B cell (primary cell): ENCODE results near the gene IRF9. TPM values are rescaled to one million over a fixed set of nuclear protein-coding genes. Genes with fewer than 3 reads are reported as not detected.

Source experiments
- ATAC-seq: fragments of 200-7000 bp; cut with Tn5 transposase; one replicate; pipeline ENCODE4 v1.10.0; 2021; ENCODE audit warnings: low read depth, mild to moderate bottlenecking, moderate number of reproducible peaks, moderate library complexity
- CTCF ChIA-PET: fragments of 350-600 bp; sonication (Branson Sonifier 250); formaldehyde crosslinking; loops from one replicate; lab custom pipeline; 2021; ENCODE audit warnings: antibody characterized with exemption, inconsistent platforms; lab: Charles Lee
- POLR2A ChIA-PET: fragments of 350-600 bp; sonication (Branson Sonifier 250); formaldehyde crosslinking; loops from one replicate; lab custom pipeline; 2021; ENCODE audit warnings: antibody characterized with exemption; lab: Charles Lee
- DNase-seq: peaks from one replicate; pipeline ENCODE4 v3.0.0; 2013
- H2AFZ ChIP-seq: 2 replicates; pipeline ENCODE4 v1.6.1; 2012; ENCODE audit warnings: mild to moderate bottlenecking, low read depth, low read length; ENCODE audit not compliant: insufficient read depth, poor library complexity, severe bottlenecking
- H3K27ac ChIP-seq, 2 donors: 1 replicate in 1 of 2; 2 replicates in 1 of 2; pipeline ENCODE4 v1.5.1; 2012 to 2013; ENCODE audit warnings: low read length in 2 of 2, mild to moderate bottlenecking in 2 of 2, moderate library complexity in 1 of 2
- H3K27me3 ChIP-seq, 4 experiments: fragments of 200-600 bp in 1 of 4; sonication (generic) in 1 of 4; replicated peaks in 1 of 4; 1 replicate in 2 of 4; 2 replicates in 2 of 4; pipeline versions ENCODE4 v1.6.1 to v1.7.0; 2013 to 2016; ENCODE audit warnings: low read length in 3 of 4, mild to moderate bottlenecking in 2 of 4, mixed read lengths in 1 of 4, moderate library complexity in 1 of 4; ENCODE audit not compliant: insufficient read depth in 4 of 4, control insufficient read depth in 3 of 4; ENCODE audit errors: control extremely low read depth in 1 of 4
- H3K36me3 ChIP-seq, 2 experiments: replicated peaks in 1 of 2; 1 replicate in 1 of 2; 2 replicates in 1 of 2; pipeline versions ENCODE4 v1.6.1 to v1.7.1; 2013; ENCODE audit warnings: low read length in 1 of 2; ENCODE audit not compliant: insufficient read depth in 2 of 2, control insufficient read depth in 1 of 2; ENCODE audit errors: control extremely low read depth in 1 of 2, extremely low read depth in 1 of 2
- H3K4me1 ChIP-seq, 2 donors: fragments of 200-600 bp in 1 of 2; sonication (generic) in 1 of 2; 1 replicate in 1 of 2; 2 replicates in 1 of 2; pipeline versions ENCODE4 v1.5.1 to v1.6.1; 2013 to 2017; ENCODE audit warnings: low read length in 2 of 2; ENCODE audit not compliant: control insufficient read depth in 2 of 2, insufficient read depth in 2 of 2
- H3K4me2 ChIP-seq: replicated peaks from 2 replicates; pipeline ENCODE3; 2012; ENCODE audit warnings: mild to moderate bottlenecking, low read depth, low read length; ENCODE audit not compliant: poor library complexity, severe bottlenecking
- H3K4me3 ChIP-seq, 5 experiments: fragments of 200-600 bp in 1 of 5; sonication (generic) in 1 of 5; 1 replicate in 3 of 5; 2 replicates in 2 of 5; pipeline versions ENCODE4 v1.5.1 to v1.7.0; 2011 to 2016; ENCODE audit warnings: low read length in 4 of 5, mild to moderate bottlenecking in 4 of 5, low read depth in 2 of 5, control low read depth in 1 of 5, moderate library complexity in 1 of 5; ENCODE audit not compliant: insufficient read depth in 1 of 5; ENCODE audit errors: control extremely low read depth in 1 of 5, extremely low read depth in 1 of 5
- H3K79me2 ChIP-seq: fragments of 200-600 bp; sonication (generic); one replicate; pipeline ENCODE4 v1.6.0; 2016; ENCODE audit warnings: low read length; ENCODE audit not compliant: control insufficient read depth, insufficient read depth
- H3K9ac ChIP-seq: fragments of 200-600 bp; sonication (generic); 2 replicates; pipeline ENCODE4 v1.6.1; 2017; ENCODE audit warnings: mild to moderate bottlenecking, low read length, moderate library complexity
- H3K9me3 ChIP-seq, 3 donors: one replicate each; pipeline versions ENCODE4 v1.6.1 to v1.7.1; 2013; ENCODE audit warnings: low read length in 2 of 3; ENCODE audit not compliant: control insufficient read depth in 2 of 3, insufficient read depth in 1 of 3; ENCODE audit errors: control extremely low read depth in 1 of 3
- H4K20me1 ChIP-seq: 2 replicates; pipeline ENCODE4 v1.6.0; 2012; ENCODE audit warnings: mild to moderate bottlenecking, low read length; ENCODE audit not compliant: insufficient read depth, control insufficient read depth, poor library complexity, severe bottlenecking
- H3K27ac Mint-ChIP-seq: one replicate; pipeline ENCODE4 v1.8.0; 2021; ENCODE audit warnings: mixed read lengths
- H3K27me3 Mint-ChIP-seq: one replicate; pipeline ENCODE4 v1.8.0; 2021; ENCODE audit warnings: mixed read lengths
- H3K4me1 Mint-ChIP-seq: one replicate; pipeline ENCODE4 v1.8.0; 2021; ENCODE audit warnings: mixed read lengths
- H3K4me3 Mint-ChIP-seq: one replicate; pipeline ENCODE4 v1.8.0; 2021; ENCODE audit warnings: mixed read lengths
- H3K9me3 Mint-ChIP-seq: one replicate; pipeline ENCODE4 v1.8.0; 2022; ENCODE audit warnings: mixed read lengths; ENCODE audit not compliant: insufficient read depth
- CTCF ChIP-seq: fragments of 200-600 bp; IDR thresholded peaks from one replicate; pipeline ENCODE4 v1.8.0; 2022; ENCODE audit warnings: antibody characterized with exemption, mild to moderate bottlenecking
- EZH2 ChIP-seq: IDR thresholded peaks from 2 replicates; pipeline ENCODE4 v1.6.1; 2012; ENCODE audit warnings: borderline replicate concordance, low read depth, mild to moderate bottlenecking, moderate library complexity, low read length; ENCODE audit not compliant: insufficient read depth, poor library complexity, severe bottlenecking
- WGBS: methylation state at CpG from one replicate; pipeline ENCODE4 v1.1.5; 2013; ENCODE audit warnings: missing lambda C conversion rate; ENCODE audit not compliant: insufficient coverage; 5-methylcytosine and 5-hydroxymethylcytosine counted together
- intact Hi-C: fragments of 100-400 bp; cut with micrococcal nuclease; formaldehyde crosslinking; loops from one replicate; pipeline ENCODE4 v1.10.0; 2022
- polyA plus RNA-seq: library from polyadenylated mRNA; depleted of rRNA; stranded (reverse); fragments of >200 nt; gene quantifications from 2 replicates; pipeline ENCODE4 v1.2.3, GENCODE V29; 2012
- total RNA-seq, 2 donors: library from RNA; stranded (reverse); fragments of 120-200 nt in 1 of 2; gene quantifications; 1 replicate in 1 of 2; 2 replicates in 1 of 2; pipeline versions ENCODE4 v1.2.3 to v1.2.4, GENCODE V29; 2013 to 2022

Gene IRF9
- total and polyA plus RNA-seq, 2 donors (not counting 1 experiment from before 2014, with no cell fraction given): 191 to 269 TPM

- ChIA-PET POLR2A (interaction anchor here (0.7 to 1.3 kb wide), 3 partner anchors 8 to 24 kb away, joined by 3 to 11 read pairs (median 10); partner anchors contain the start of genes DCAF11, NRL, PSME1 and PSME2), CTCF (interaction anchor here (1.1 kb wide), 1 partner anchor 19 kb away, joined by 3 read pairs; the partner anchor contains the start of gene EMC9)
- Histone ChIP-seq H3K4me3 (no peak overlapping the region), H3K4me1 (peaks cover 25 to 26% of the 10 kb centered on the region in 2 donors), H3K4me2 (peak overlapping the region; percentile 10), H3K27me3 (no peaks in the 10 kb centered on the region), H3K9me3 (no peaks in the 10 kb centered on the region), H3K27ac (peak overlapping the region in 1 of 2 donors; percentile 92), H3K36me3 (peaks cover 8 to 50% of the 10 kb centered on the region in 2 experiments), H4K20me1 (no peaks in the 10 kb centered on the region), H2AFZ (no peak overlapping the region), H3K79me2 (peaks cover 7% of the 10 kb centered on the region), H3K9ac (no peak overlapping the region)
- no CpG with 5 or more reads among the region's 4 CpGs for WGBS
- ATAC-seq (peak; percentile 72), DNase-seq (no peak)
- no peaks in the 10 kb centered on the region for H3K9me3 Mint-ChIP-seq
- H3K27ac Mint-ChIP-seq: peak overlapping the region; percentile 91
- TF ChIP-seq EZH2 (no peak), CTCF (no peak)
- peak overlapping the region; percentile 11 for H3K4me3 Mint-ChIP-seq
- intact Hi-C loops: no loop called here
- peaks cover 31% of the 10 kb centered on the region for H3K4me1 Mint-ChIP-seq
- H3K27me3 Mint-ChIP-seq: no peaks in the 10 kb centered on the region
Observed at GRCh38 chr14:24122416-24122815, 38.6 kb upstream of the IRF9 start.

GRCh38 chr14:24122898-24123297, 38.2 kb upstream of the IRF9 start:
- Mint-ChIP-seq H3K27me3 (no peaks in the 10 kb centered on the region), H3K27ac (peak overlapping the region; percentile 91), H3K4me1 (peaks cover 32% of the 10 kb centered on the region), H3K4me3 (no peak overlapping the region), H3K9me3 (no peaks in the 10 kb centered on the region)
- Histone ChIP-seq H3K27me3 (no peaks in the 10 kb centered on the region), H3K36me3 (peaks cover 8 to 45% of the 10 kb centered on the region in 2 experiments), H3K4me2 (peak overlapping the region; percentile 57), H3K9ac (no peak overlapping the region), H3K27ac (peak overlapping the region; percentile 30 to 92), H4K20me1 (no peaks in the 10 kb centered on the region), H3K4me1 (peaks cover 30 to 31% of the 10 kb centered on the region in 2 donors), H2AFZ (no peak overlapping the region), H3K4me3 (no peak overlapping the region), H3K9me3 (no peaks in the 10 kb centered on the region), H3K79me2 (peaks cover 4% of the 10 kb centered on the region)
- POLR2A ChIA-PET: interaction anchor here (0.7 to 1.3 kb wide), 2 partner anchors 8 to 13 kb away, joined by 3 to 10 read pairs; partner anchors contain the start of genes DCAF11, NRL and PSME1
- intact Hi-C loops: no loop called here
- TF ChIP-seq CTCF (no peak), EZH2 (no peak)
- 96% methylated on average over 8 of the region's 8 CpGs for WGBS
- DNase-seq (no peak), ATAC-seq (no peak)
- CTCF ChIA-PET: interaction anchor here (1.1 kb wide), 1 partner anchor 19 kb away, joined by 3 read pairs; the partner anchor contains the start of gene EMC9
